ENCODE data around the gene AGAP2. TPM values are rescaled to one million over a fixed set of nuclear protein-coding genes. Genes with fewer than 3 reads are reported as not detected.

AGAP2 gene
- total and polyA plus RNA-seq, 2 donors (not counting 1 experiment from before 2014, with no cell fraction given): 22.2 to 27.0 TPM

GRCh38 chr12:57765698-57766463 lies 27.3 kb upstream of the AGAP2 start:
- H2AFZ ChIP-seq (ENCODE audit: insufficient read depth, low read depth, low read length, poor library complexity, severe bottlenecking): peak overlapping the region; percentile 77
- peak; percentile 22 for ATAC-seq (ENCODE audit: low read depth)
- H3K79me2 ChIP-seq (ENCODE audit: control insufficient read depth, insufficient read depth, low read length): peaks cover 30% of the 10 kb centered on the region
- peak; percentile 47 for DNase-seq
- no peak overlapping the region for H3K27ac ChIP-seq (ENCODE audit: low read length in 2 of 2)
- CTCF ChIA-PET: interaction anchor here (0.5 to 3.0 kb wide), 9 partner anchors 9 to 139 kb away, joined by 3 to 37 read pairs (median 4); partner anchors contain the start of genes CDK4 and TSFM
- H3K4me2 ChIP-seq (replicated peaks; ENCODE audit: low read depth, low read length, poor library complexity, severe bottlenecking): peak overlapping the region; percentile 87
- H3K9ac ChIP-seq (ENCODE audit: low read length): peak overlapping the region; percentile 64
- Mint-ChIP-seq H3K4me1 (peaks cover 33% of the 10 kb centered on the region), H3K27me3 (peaks cover 24% of the 10 kb centered on the region), H3K27ac (no peak overlapping the region), H3K9me3 (ENCODE audit: insufficient read depth) (no peaks in the 10 kb centered on the region), H3K4me3 (peak overlapping the region; percentile 93)
- peaks cover 0 to 38% (median 26%) of the 10 kb centered on the region in 4 experiments for H3K27me3 ChIP-seq (replicated peaks in 1 of 4; ENCODE audit: control extremely low read depth in 1 of 4, control insufficient read depth in 3 of 4, insufficient read depth in 4 of 4, low read length in 3 of 4)
- WGBS (ENCODE audit: insufficient coverage): 6% methylated on average over 31 of the region's 40 CpGs
- H3K4me3 ChIP-seq (ENCODE audit: control extremely low read depth in 1 of 5, extremely low read depth in 1 of 5, insufficient read depth in 1 of 5, low read depth in 2 of 5, low read length in 4 of 5): peak overlapping the region in 4 of 5 experiments; percentile 48 to 63 (median 58)
- intact Hi-C loops (cut with micrococcal nuclease): loop anchor here (1.0 kb wide), 1 partner anchor 10 kb away; no protein-coding TSS in a partner anchor
- peaks cover 0 to 8% of the 10 kb centered on the region in 2 experiments for H3K36me3 ChIP-seq (replicated peaks in 1 of 2; ENCODE audit: control extremely low read depth in 1 of 2, control insufficient read depth in 1 of 2, extremely low read depth in 1 of 2, insufficient read depth in 2 of 2, low read length in 1 of 2)
- POLR2A ChIA-PET: interaction anchor here (0.6 to 1.1 kb wide), 2 partner anchors 10 to 269 kb away, joined by 4 read pairs; no protein-coding TSS in a partner anchor
- TF ChIP-seq EZH2 (IDR thresholded peaks at IDR 0.05; ENCODE audit: borderline replicate concordance, insufficient read depth, low read depth, low read length, poor library complexity, severe bottlenecking): no peak
- TF ChIP-seq, protein P1, sequence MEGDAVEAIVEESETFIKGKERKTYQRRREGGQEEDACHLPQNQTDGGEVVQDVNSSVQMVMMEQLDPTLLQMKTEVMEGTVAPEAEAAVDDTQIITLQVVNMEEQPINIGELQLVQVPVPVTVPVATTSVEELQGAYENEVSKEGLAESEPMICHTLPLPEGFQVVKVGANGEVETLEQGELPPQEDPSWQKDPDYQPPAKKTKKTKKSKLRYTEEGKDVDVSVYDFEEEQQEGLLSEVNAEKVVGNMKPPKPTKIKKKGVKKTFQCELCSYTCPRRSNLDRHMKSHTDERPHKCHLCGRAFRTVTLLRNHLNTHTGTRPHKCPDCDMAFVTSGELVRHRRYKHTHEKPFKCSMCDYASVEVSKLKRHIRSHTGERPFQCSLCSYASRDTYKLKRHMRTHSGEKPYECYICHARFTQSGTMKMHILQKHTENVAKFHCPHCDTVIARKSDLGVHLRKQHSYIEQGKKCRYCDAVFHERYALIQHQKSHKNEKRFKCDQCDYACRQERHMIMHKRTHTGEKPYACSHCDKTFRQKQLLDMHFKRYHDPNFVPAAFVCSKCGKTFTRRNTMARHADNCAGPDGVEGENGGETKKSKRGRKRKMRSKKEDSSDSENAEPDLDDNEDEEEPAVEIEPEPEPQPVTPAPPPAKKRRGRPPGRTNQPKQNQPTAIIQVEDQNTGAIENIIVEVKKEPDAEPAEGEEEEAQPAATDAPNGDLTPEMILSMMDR (IDR thresholded peaks at IDR 0.05): no peak
- peaks cover 29 to 32% of the 10 kb centered on the region in 2 donors for H3K4me1 ChIP-seq (ENCODE audit: control insufficient read depth in 2 of 2, insufficient read depth in 2 of 2, low read length in 2 of 2)
- peaks cover 0 to 13% (median 0%) of the 10 kb centered on the region in 3 donors for H3K9me3 ChIP-seq (ENCODE audit: control extremely low read depth in 1 of 3, control insufficient read depth in 2 of 3, insufficient read depth in 1 of 3, low read length in 2 of 3)
- peaks cover 30% of the 10 kb centered on the region for H4K20me1 ChIP-seq (ENCODE audit: control insufficient read depth, insufficient read depth, low read length, poor library complexity, severe bottlenecking)
